Esophagus muscularis mucosa (tissue), 4 donors: ENCODE measurements around the gene SOX15. TPM values are rescaled to one million over a fixed set of nuclear protein-coding genes. Genes with fewer than 3 reads are reported as not detected.

Source experiments
- DNase-seq: peaks from one replicate; pipeline ENCODE4 v3.0.0-alpha.2; 2017; ENCODE audit errors: extremely low spot score
- H3K27ac ChIP-seq, 4 donors: fragments of 200-600 bp; sonication (generic); replicated peaks in 1 of 4; 1 replicate in 3 of 4; 2 replicates in 1 of 4; pipeline ENCODE4 v1.5.1; 2016 to 2019; ENCODE audit warnings: mild to moderate bottlenecking in 1 of 4
- H3K27me3 ChIP-seq, 4 donors: fragments of 200-600 bp; sonication (generic); one replicate each; pipeline versions ENCODE4 v1.5.1 to v1.6.0; 2016 to 2019
- H3K36me3 ChIP-seq, 4 donors: fragments of 200-600 bp; sonication (generic); one replicate each; pipeline ENCODE4 v1.5.1; 2016 to 2019
- H3K4me1 ChIP-seq, 4 donors: fragments of 200-600 bp; sonication (generic); one replicate each; pipeline ENCODE4 v1.5.1; 2016 to 2019
- H3K4me3 ChIP-seq, 4 donors: fragments of 200-600 bp; sonication (generic); 1 replicate in 2 of 4; 2 replicates in 2 of 4; pipeline ENCODE4 v1.5.1; 2016 to 2019; ENCODE audit warnings: mild to moderate bottlenecking in 4 of 4, moderate library complexity in 1 of 4
- H3K9me3 ChIP-seq, 4 donors: fragments of 200-600 bp; sonication (generic); 1 replicate in 3 of 4; 2 replicates in 1 of 4; pipeline ENCODE4 v1.5.1; 2016 to 2019
- CTCF ChIP-seq, 3 experiments: fragments of 200-600 bp in 2 of 3; fragments of 450-650 bp in 1 of 3; sonication (generic) in 2 of 3; IDR thresholded peaks; one replicate each; pipeline ENCODE4 v1.5.1; 2017 to 2019; ENCODE audit warnings: antibody characterized with exemption in 3 of 3, mild to moderate bottlenecking in 2 of 3, moderate library complexity in 1 of 3
- EP300 ChIP-seq: sonication (generic); formaldehyde crosslinking; IDR thresholded peaks from one replicate; pipeline ENCODE4 v1.6.1; 2017; ENCODE audit warnings: antibody characterized with exemption
- POLR2A ChIP-seq: fragments of 450-650 bp; IDR thresholded peaks from one replicate; pipeline ENCODE4 v1.6.1; 2017; ENCODE audit warnings: antibody characterized with exemption, moderate library complexity, mild to moderate bottlenecking, low read depth
- POLR2AphosphoS5 ChIP-seq, 2 donors: sonication (generic); formaldehyde crosslinking; IDR thresholded peaks; one replicate each; pipeline ENCODE4 v1.6.1; 2017; ENCODE audit warnings: antibody characterized with exemption in 2 of 2
- WGBS: methylation state at CpG from one replicate; pipeline ENCODE4 v1.1.5; 2018; 5-methylcytosine and 5-hydroxymethylcytosine counted together
- intact Hi-C: fragments of 100-400 bp; cut with DNase I; formaldehyde crosslinking; loops from one replicate; pipeline ENCODE4 v1.15.1; 2023
- total RNA-seq, 4 donors: library from RNA; depleted of rRNA; stranded (reverse); fragments of >200 nt; gene quantifications; one replicate each; pipeline versions ENCODE4 v1.1.0 to v1.2.1, GENCODE V29; 2016

Gene SOX15
- total RNA-seq, 4 donors from 2014 or later, result 2.9 to 14.6 (median 10.9) TPM

GRCh38 chr17:7552621-7553051, 37.3 kb downstream of the SOX15 start:
- no peaks in the 10 kb centered on the region for H3K9me3 ChIP-seq
- no peak overlapping the region for H3K4me3 ChIP-seq
- DNase-seq, result no peak
- H3K36me3 ChIP-seq, result peaks cover 3 to 27% (median 20%) of the 10 kb centered on the region in 4 donors
- intact Hi-C loops, result loop anchor here (10.0 kb wide), 1 partner anchor 298 kb away; the partner anchor contains the start of genes CTDNEP1 and ELP5
- TF ChIP-seq CTCF (IDR thresholded peaks at IDR 0.05), result no peak
- peak in 1 of 2 donors; percentile 5 for TF ChIP-seq POLR2AphosphoS5 (IDR thresholded peaks at IDR 0.05)
- H3K4me1 ChIP-seq, result peaks cover 28 to 37% (median 32%) of the 10 kb centered on the region in 4 donors
- 81% methylated on average over 6 of the region's 6 CpGs for WGBS
- no peaks in the 10 kb centered on the region for H3K27me3 ChIP-seq
- peak overlapping the region in 3 of 4 donors; percentile 31 to 57 (median 34) for H3K27ac ChIP-seq

GRCh38 chr17:7551396-7551795, 38.5 kb downstream of the SOX15 start:
- H3K27me3 ChIP-seq, result no peaks in the 10 kb centered on the region
- no peak overlapping the region for H3K4me3 ChIP-seq
- H3K9me3 ChIP-seq, result no peaks in the 10 kb centered on the region
- no peak for DNase-seq
- TF ChIP-seq POLR2AphosphoS5 (IDR thresholded peaks at IDR 0.05) (no peak), CTCF (IDR thresholded peaks at IDR 0.05) (no peak), EP300 (no peak), POLR2A (no peak)
- peaks cover 21 to 28% (median 25%) of the 10 kb centered on the region in 4 donors for H3K4me1 ChIP-seq
- intact Hi-C loops, result loop anchor here (10.0 kb wide), 1 partner anchor 297 kb away; the partner anchor contains the start of genes CTDNEP1 and ELP5
- 86% methylated on average over 4 of the region's 4 CpGs for WGBS
- peak overlapping the region in 1 of 4 donors; percentile 23 for H3K27ac ChIP-seq
- peaks cover 3 to 27% (median 17%) of the 10 kb centered on the region in 4 donors for H3K36me3 ChIP-seq

- no peak for DNase-seq
- Histone ChIP-seq H3K4me1 (peaks cover 21 to 28% (median 25%) of the 10 kb centered on the region in 4 donors), H3K27ac (peak overlapping the region; percentile 93 to 96 (median 94)), H3K9me3 (no peaks in the 10 kb centered on the region), H3K27me3 (no peaks in the 10 kb centered on the region), H3K36me3 (peaks cover 3 to 27% (median 17%) of the 10 kb centered on the region in 4 donors), H3K4me3 (peak overlapping the region in 1 of 4 donors; percentile 82)
- TF ChIP-seq CTCF (IDR thresholded peaks at IDR 0.05) (no peak), EP300 (no peak), POLR2A (no peak), POLR2AphosphoS5 (IDR thresholded peaks at IDR 0.05) (no peak)
- WGBS, result 54% methylated on average over 6 of the region's 6 CpGs
- intact Hi-C loops, result loop anchor here (10.0 kb wide), 1 partner anchor 296 kb away; the partner anchor contains the start of genes CTDNEP1 and ELP5
These were observed 39.5 kb downstream of the SOX15 start for GRCh38 chr17:7550344-7550743.

GRCh38 chr17:7549401-7550055, 40.4 kb downstream of the SOX15 start:
- WGBS, result 25% methylated on average over 13 of the region's 20 CpGs
- intact Hi-C loops, result loop anchor here (10.0 kb wide), 1 partner anchor 295 kb away; the partner anchor contains the start of genes CTDNEP1 and ELP5

More at GRCh38 chr17:7549401-7550055, 40.4 kb downstream of the SOX15 start:
- DNase-seq, result no peak
- H3K4me3 ChIP-seq, result peak overlapping the region; percentile 81 to 93 (median 82)
- H3K9me3 ChIP-seq, result no peaks in the 10 kb centered on the region
- peaks cover 3 to 27% (median 17%) of the 10 kb centered on the region in 4 donors for H3K36me3 ChIP-seq
- H3K27me3 ChIP-seq, result no peaks in the 10 kb centered on the region
- TF ChIP-seq CTCF (IDR thresholded peaks at IDR 0.05) (no peak), POLR2AphosphoS5 (IDR thresholded peaks at IDR 0.05) (no peak), EP300 (no peak), POLR2A (no peak)
- H3K4me1 ChIP-seq, result peaks cover 25 to 35% (median 28%) of the 10 kb centered on the region in 4 donors
- peak overlapping the region; percentile 93 to 96 (median 94) for H3K27ac ChIP-seq
